ENCODE results near the gene CYB5R3.

Gene CYB5R3

GRCh38 chr22:42637555-42637954 is 11.6 kb downstream of the CYB5R3 start:
- no peak overlapping the region for H3K4me3 ChIP-seq (replicated peaks in 1 of 2; ENCODE audit: low read depth in 2 of 2, low read length in 2 of 2)
- no peak for DNase-seq (ENCODE audit: low read depth in 2 of 2)
- TF ChIP-seq CTCF (IDR thresholded peaks at IDR 0.05; ENCODE audit: low read depth, low read length) = no peak

GRCh38 chr22:42636506-42636905 is 12.7 kb downstream of the CYB5R3 start:
- no peak for TF ChIP-seq CTCF (IDR thresholded peaks at IDR 0.05; ENCODE audit: low read depth, low read length)
- DNase-seq (ENCODE audit: low read depth in 2 of 2) = no peak
- no peak overlapping the region for H3K4me3 ChIP-seq (replicated peaks in 1 of 2; ENCODE audit: low read depth in 2 of 2, low read length in 2 of 2)

DNA sequence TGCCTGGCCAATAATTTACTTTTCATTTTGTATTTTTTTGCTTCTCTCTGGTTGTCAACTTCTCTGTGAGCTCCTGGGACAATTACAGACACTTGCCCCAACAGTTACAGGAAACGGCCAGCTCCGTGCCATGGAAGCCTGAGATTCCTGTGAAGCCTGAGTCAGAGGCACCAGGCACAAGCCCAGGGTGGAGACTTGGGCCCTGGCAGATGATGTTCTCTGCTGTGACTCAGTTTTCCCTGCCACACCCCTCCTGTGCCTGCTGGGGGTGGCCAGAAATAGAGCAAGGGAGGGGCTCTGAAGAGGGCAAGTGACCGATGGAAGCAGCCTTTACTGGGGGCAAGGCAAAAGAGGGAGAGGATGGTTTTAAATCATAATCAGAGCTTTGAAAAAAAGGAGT is 13.7 kb downstream of the CYB5R3 start:
- TF ChIP-seq CTCF (IDR thresholded peaks at IDR 0.05; ENCODE audit: low read depth, low read length) = no peak
- peak; percentile 85 to 92 for DNase-seq (ENCODE audit: low read depth in 2 of 2)

GRCh38 chr22:42633013-42633412 is 16.2 kb downstream of the CYB5R3 start:
- no peak overlapping the region for H3K4me3 ChIP-seq (replicated peaks in 1 of 2; ENCODE audit: low read depth in 2 of 2, low read length in 2 of 2)
- TF ChIP-seq CTCF (IDR thresholded peaks at IDR 0.05; ENCODE audit: low read depth, low read length) = no peak
- no peak for DNase-seq (ENCODE audit: low read depth in 2 of 2)

More for the DNA sequence above, 13.7 kb downstream of the CYB5R3 start:
- H3K4me3 ChIP-seq (replicated peaks in 1 of 2; ENCODE audit: low read depth in 2 of 2, low read length in 2 of 2) = no peak overlapping the region

- no peak overlapping the region for H3K4me3 ChIP-seq (replicated peaks in 1 of 2; ENCODE audit: low read depth in 2 of 2, low read length in 2 of 2)
- DNase-seq (ENCODE audit: low read depth in 2 of 2) = peak in 1 of 2 donors; percentile 22
- peak; percentile 48 for TF ChIP-seq CTCF (IDR thresholded peaks at IDR 0.05; ENCODE audit: low read depth, low read length)
Observed at GRCh38 chr22:42632096-42632495, 17.1 kb downstream of the CYB5R3 start.

DNA sequence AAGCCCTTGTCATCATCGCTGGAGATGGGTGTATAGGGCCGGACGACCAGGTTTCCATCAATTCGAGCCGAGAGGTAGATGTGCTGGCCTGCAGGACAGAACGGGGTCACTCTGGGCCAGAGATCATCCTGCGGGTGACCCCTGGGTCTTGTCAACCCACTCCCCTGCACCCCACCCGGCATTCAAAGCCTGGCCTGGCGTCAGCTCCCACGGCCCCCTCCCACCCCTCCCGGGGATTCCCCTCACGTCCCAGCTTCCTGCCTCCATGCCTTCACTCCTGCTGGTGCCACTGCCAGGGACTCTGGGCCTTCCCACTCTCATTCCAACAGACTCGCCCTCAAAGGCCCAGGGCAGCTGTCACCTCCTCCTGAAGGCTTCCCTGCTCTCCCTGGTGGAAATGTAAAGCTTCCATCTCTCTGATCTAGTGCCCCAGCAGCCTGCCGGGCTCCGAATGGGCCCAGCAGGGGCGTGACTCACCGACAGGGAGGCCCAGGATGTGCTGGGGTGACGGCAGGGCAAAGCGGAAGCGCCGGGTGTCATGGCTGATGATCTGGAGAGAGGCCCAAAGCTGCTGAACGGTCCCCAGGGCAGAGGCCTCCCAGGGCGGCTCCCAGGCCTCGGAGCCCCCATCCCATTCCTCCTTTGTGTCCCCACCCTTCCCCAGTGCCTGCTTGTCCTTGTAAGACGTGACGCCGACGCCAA is 18.1 kb downstream of the CYB5R3 start:
- peak in 1 of 2 donors; percentile 60 for DNase-seq (ENCODE audit: low read depth in 2 of 2)
- TF ChIP-seq CTCF (IDR thresholded peaks at IDR 0.05; ENCODE audit: low read depth, low read length) = no peak
- H3K4me3 ChIP-seq (replicated peaks in 1 of 2; ENCODE audit: low read depth in 2 of 2, low read length in 2 of 2) = no peak overlapping the region

DNA sequence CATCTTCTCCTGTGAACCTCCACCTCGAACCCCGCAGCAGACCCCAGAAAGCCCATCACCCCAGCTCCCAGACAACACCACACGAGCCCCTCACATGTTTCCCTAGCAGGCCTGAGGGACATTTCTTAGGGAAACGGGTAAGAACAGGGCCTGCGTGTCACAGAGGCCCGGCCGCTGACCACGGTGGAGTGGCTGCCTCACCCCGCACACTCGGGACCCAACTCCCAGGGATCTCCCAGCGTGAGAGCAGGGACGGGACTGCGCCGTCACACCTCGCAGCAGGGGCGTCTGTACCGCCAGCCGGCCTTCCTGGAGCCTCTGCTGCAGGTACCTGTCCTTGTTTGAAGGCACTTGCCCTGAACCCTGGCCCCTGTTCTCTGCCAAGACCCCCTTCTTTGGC is 19.0 kb downstream of the CYB5R3 start:
- DNase-seq (ENCODE audit: low read depth in 2 of 2) = no peak

More for the DNA sequence above, 19.0 kb downstream of the CYB5R3 start:
- no peak for TF ChIP-seq CTCF (IDR thresholded peaks at IDR 0.05; ENCODE audit: low read depth, low read length)
- no peak overlapping the region for H3K4me3 ChIP-seq (replicated peaks in 1 of 2; ENCODE audit: low read depth in 2 of 2, low read length in 2 of 2)

Data from cardiac fibroblast (primary cell).